ENCODE results near the gene RBBP8.

The RBBP8 gene

GRCh38 chr18:23003289-23003688 lies 70.2 kb downstream of the RBBP8 start:
- DNase-seq: no peak

- no peak for DNase-seq
Measured at GRCh38 chr18:23012249-23012648, 79.1 kb downstream of the RBBP8 start.

- DNase-seq: no peak
Measured at GRCh38 chr18:23020555-23021294, 87.6 kb downstream of the RBBP8 start.

GRCh38 chr18:23021623-23022022 lies 88.5 kb downstream of the RBBP8 start:
- no peak for DNase-seq

- no peak for DNase-seq
Measured at GRCh38 chr18:23032030-23032582, 99.0 kb downstream of the RBBP8 start.

GRCh38 chr18:23033056-23033455 lies 99.9 kb downstream of the RBBP8 start:
- DNase-seq: no peak

- no peak for DNase-seq
Measured at GRCh38 chr18:23036660-23037201, 103.6 kb downstream of the RBBP8 start.

GRCh38 chr18:23037646-23038045 lies 104.5 kb downstream of the RBBP8 start:
- DNase-seq: no peak

GRCh38 chr18:23038712-23039111 lies 105.6 kb downstream of the RBBP8 start:
- no peak for DNase-seq

- DNase-seq: no peak
Measured at GRCh38 chr18:23042133-23042532, 109.0 kb downstream of the RBBP8 start.

GRCh38 chr18:23043803-23044376 lies 110.8 kb downstream of the RBBP8 start:
- no peak for DNase-seq

GRCh38 chr18:23049698-23050373 lies 116.7 kb downstream of the RBBP8 start:
- DNase-seq: no peak

- no peak for DNase-seq
Measured at GRCh38 chr18:23053776-23054457, 120.8 kb downstream of the RBBP8 start.

- DNase-seq: no peak
Measured at GRCh38 chr18:23054553-23054952, 121.4 kb downstream of the RBBP8 start.

GRCh38 chr18:23056315-23056714 lies 123.2 kb downstream of the RBBP8 start:
- DNase-seq: no peak

GRCh38 chr18:23057096-23057495 lies 124.0 kb downstream of the RBBP8 start:
- DNase-seq: no peak

GRCh38 chr18:23058746-23059415 lies 125.8 kb downstream of the RBBP8 start:
- DNase-seq: no peak

GRCh38 chr18:23059541-23060465 lies 126.7 kb downstream of the RBBP8 start:
- DNase-seq: no peak

GRCh38 chr18:23062011-23062410 lies 128.9 kb downstream of the RBBP8 start:
- DNase-seq: no peak

GRCh38 chr18:23063502-23063901 lies 130.4 kb downstream of the RBBP8 start:
- DNase-seq: no peak

- DNase-seq: no peak
Measured at GRCh38 chr18:23065234-23065806, 132.2 kb downstream of the RBBP8 start.
